Mammary epithelial cell (primary cell): ENCODE data around the gene ADGRV1.

ENCODE experiments used
- CTCF ChIP-seq, 2 donors: IDR thresholded peaks in 1 of 2; conservative IDR thresholded peaks in 1 of 2; 2 replicates each; pipeline ENCODE4 v1.5.1; 2011 to 2012; ENCODE audit warnings: inconsistent platforms in 2 of 2, low read length in 2 of 2, mild to moderate bottlenecking in 2 of 2, control low read depth in 1 of 2, low read depth in 1 of 2; ENCODE audit not compliant: insufficient read depth in 1 of 2; ENCODE audit errors: extremely low read depth in 1 of 2
- EZH2 ChIP-seq: IDR thresholded peaks from 2 replicates; pipeline ENCODE4 v1.6.1; 2012; ENCODE audit warnings: low read length, inconsistent platforms, borderline replicate concordance

GRCh38 chr5:91143840-91144239 is 585.2 kb downstream of the ADGRV1 start:
- no peak for TF ChIP-seq CTCF (conservative IDR thresholded peaks at IDR 0.05 in 1 of 2, IDR thresholded peaks at IDR 0.05 in 1 of 2; ENCODE audit: extremely low read depth in 1 of 2, insufficient read depth in 1 of 2, low read depth in 1 of 2, low read length in 2 of 2)
- no peak for TF ChIP-seq EZH2
